ENCODE data around the gene DHX30.
"Not testable (repeated sequence)": the region's sequence is repeated elsewhere in the genome, so short reads cannot be mapped to it uniquely, and the experiment has no call there.

Gene DHX30

DNA sequence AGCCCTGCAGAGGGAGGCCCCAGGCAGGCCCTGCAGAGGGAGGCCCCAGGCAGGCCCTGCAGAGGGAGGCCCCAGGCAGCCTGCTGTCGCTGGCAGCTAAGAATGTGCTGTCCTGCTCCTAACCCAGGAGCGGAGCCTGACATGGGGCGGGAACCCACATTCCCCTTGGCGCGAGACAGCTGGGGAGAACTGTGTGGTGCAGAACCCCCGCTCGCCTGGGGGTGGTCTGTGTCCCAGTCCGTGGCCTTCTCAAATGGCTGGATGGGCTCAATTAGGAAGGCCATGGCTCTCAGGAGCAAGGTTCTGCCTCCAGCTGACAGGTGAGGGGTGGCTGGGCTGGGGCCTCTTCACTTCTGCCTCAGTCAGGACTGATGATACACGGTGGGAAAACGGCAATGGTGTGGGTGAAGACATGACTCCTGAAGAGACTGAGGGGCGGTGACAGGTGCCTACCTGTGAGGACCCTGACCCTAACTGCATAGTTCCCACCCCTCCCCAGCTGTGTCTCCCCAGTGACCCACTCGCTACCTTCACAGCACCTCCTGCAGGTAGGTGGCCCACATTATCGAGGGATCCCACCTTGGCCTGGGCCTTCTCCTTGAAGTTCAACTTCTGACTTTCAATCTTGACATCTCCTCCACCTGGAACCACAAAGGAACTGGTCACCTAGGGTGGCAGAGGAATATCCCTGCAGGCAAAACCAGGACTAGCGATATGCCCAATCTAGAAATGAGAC, 52.0 kb downstream of the DHX30 start:
- no peak for DNase-seq

GRCh38 chr3:47855461-47856383, 52.8 kb downstream of the DHX30 start:
- no peak for DNase-seq

GRCh38 chr3:47856669-47857068, 53.7 kb downstream of the DHX30 start:
- no peak for DNase-seq

DNA sequence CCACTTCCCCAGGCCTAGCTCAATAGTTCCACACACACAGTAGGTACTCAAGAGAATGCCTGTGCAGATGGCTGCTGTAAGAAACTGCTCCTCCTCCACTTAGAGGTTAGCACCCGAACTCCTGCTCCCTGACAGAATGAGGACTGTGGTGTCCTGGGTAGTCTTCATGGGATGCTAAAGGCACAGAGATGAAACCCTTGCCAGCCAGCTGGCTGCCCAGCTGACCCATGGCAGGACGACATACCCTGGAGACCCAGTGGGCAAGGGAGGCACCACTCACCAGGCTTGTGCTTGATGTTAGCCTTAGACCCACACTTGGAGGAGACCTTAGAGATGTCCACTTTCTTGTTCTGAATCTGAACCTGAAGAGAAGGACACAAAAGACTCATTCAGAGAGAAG, 54.2 kb downstream of the DHX30 start:
- DNase-seq: no peak

DNA sequence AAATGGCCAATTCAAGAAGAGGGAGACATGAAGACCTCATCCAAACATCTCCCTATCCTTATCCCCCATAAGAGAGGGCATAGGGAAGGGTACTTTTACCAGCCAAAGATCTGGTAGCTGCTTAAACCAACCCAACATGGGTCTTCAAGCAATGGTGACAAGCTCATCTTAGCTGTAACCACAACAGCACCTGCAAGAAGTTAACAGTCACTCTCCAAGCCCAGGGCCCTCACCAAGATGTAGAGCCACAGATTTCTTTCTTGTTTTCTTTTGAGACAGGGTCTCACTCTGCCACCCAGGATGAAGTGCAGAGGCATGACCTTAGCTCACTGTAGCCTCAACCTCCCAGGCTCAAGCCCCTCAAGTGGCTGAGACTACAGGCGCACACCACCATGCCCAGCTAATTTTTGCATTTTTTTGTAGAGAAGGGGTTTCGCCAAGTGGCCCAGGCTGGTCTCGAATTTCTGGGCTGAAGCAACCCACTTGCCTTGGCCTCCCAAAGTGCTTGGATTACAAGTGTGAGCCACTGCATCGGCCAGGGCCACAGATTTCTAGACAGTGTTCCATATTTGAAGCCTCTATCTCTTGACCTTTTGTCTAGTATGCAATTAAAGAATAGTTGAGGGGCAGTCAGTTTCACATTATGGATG, 57.1 kb downstream of the DHX30 start:
- no peak for DNase-seq

- no peak for DNase-seq
Observed at GRCh38 chr3:47863391-47864128, 60.6 kb downstream of the DHX30 start.

- no peak for DNase-seq
Observed at GRCh38 chr3:47865192-47865591, 62.3 kb downstream of the DHX30 start.

DNA sequence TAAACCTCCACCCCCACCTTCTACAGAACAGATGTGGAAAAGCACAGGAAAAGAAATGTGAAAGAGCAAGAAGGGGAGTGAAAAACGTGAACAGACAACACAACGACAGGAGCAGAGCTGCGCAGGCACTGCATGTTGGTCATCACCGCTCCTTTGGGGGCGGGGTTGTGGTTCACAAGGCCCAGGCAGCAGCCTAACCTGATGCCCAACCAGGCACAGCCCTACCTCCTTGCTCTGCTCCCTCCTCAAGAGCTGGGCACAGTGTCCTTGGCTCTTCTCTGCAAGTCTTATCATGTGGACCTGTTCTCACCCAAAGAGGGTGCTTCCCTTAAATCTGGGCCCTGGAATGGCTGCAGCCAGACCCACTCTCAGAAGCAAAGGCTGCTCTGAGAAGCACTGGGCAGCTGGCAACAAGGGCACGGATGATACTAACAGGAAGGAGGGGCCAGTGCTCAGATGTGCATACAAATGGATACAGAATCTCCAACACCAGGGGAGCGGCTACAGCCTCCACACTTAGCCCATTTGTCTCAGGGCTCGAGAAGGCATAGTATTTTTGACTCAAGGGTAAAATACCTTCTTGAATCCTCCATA, 64.6 kb downstream of the DHX30 start:
- DNase-seq: no peak

DNA sequence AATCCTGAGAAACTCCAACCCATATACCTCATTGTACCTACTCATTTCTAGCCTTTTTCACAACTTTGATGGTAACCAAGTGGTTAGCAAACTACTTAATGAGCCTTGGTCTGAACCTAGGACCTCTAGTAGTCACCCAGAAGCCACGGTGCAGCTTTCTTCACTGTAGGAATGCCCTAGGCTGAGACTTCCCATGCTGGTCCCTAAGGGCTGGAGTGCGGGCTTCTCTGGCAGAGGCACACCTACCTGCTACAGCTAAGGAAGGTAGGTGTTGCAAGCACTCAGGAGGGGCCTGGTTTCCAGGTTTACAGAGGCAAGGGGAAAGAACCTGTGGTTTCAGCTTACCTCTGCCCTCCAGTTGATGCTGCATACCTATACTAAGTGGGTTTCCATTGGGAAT, 65.4 kb downstream of the DHX30 start:
- DNase-seq: no peak

DNA sequence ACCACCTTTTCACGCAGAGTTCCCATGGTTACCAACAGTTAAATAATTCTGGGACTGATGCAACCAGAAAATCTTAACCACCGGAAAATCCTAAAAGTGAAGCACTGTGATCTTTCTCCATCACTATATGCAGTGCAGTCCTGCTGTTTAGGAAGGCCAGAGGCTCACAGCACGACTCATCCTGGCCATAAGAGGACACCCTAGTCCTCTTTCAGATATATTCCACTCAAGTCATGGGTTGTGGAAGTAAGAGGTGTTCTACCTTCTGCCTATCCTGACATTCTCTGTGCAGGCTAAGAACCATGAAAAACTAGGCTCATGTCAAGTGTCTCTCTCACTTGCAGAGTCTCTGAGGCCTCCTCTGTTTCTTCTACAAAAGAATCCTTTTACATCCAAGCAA, 67.2 kb downstream of the DHX30 start:
- DNase-seq: no peak

DNA sequence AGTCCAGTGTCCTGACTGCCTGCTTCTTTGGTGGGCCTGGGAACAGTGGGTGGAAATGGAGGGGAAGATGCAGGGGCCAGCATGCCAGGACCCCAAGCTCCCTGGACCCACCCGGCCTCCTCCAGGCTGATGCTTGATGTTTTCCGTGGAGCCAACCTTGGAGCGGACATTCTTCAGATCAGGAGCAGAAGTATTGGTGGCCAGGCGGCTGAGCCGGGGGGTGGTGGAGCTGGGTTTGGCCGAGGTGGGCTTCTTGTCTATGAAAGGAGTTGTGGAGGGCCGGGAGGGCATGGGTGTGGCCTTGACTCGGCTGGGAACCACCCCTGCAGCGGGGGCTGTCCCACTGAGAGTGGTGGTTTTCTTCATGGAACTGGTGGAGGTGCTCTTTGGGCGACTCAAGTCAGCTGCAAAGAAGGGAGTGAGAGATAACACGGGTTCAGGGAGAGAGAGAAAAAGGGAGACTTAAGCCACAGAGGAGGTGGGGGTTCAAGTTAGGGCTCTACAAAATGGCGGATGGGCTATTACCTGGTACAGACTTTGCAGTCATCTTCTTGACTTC, 67.8 kb downstream of the DHX30 start:
- no peak for DNase-seq

GRCh38 chr3:47871389-47871788, 68.5 kb downstream of the DHX30 start:
- DNase-seq: no peak

DNA sequence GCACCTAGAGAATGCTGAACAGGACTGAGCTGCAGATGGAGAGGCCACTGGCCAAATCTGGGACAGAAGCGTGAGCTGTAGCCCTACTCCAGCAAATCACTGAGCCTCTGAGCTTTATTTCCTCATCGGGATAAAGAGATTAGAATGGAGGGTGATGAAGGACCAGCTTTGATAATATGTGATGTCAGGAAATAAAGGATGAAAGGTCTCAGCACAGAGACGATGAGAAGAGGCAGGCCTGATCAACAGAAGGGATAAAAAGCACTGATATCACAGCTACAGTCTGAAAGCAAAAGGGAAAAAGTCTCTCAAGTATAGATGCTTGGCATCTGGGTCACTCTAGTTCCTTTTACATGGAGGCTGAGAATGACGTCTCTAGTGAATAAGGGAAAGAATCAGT, 70.0 kb downstream of the DHX30 start:
- no peak for DNase-seq

GRCh38 chr3:47874438-47874837, 71.5 kb downstream of the DHX30 start:
- DNase-seq: no peak

- no peak for DNase-seq
Observed at GRCh38 chr3:47874913-47875312, 72.0 kb downstream of the DHX30 start.

GRCh38 chr3:47877290-47877689, 74.4 kb downstream of the DHX30 start:
- DNase-seq: no peak

DNA sequence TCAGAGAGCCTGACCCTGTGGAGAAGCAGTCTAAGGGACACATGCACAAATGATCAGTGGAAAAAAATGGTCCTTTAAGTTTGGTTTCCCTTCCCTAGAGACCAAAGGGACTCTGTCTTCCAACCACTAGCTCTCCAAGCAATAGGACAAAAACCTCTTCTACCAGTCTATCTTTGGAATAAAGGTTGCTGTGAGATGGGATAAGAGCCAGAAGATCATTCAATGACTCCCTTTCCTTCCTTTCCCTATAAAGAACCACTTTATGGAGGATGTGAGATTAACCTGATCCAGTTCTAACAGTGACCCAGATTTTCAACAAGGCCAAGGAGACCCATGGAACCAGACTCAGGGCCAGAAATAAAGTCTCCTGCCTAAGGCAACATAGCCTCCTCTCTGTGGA, 74.8 kb downstream of the DHX30 start:
- DNase-seq: no peak

DNA sequence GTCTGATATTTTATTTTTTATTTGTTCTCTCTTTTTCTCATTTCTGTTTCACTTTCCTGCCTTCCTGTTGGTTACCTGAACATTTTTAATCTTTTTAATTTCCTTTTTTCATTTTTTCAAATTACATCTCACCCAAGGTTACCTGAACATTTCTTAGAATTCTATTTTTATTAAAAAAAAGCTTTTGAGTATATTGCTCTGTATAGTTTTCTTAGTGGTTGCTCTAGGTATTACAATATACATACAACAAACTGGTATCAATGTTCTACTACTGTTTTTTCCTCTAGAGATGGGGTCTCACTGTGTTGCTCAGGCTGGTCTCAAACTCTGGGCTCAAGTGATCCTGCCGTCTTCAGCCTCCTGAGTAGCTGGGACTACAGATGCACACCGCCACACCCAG, 79.4 kb downstream of the DHX30 start:
- no peak for DNase-seq

- DNase-seq: no peak
Observed at GRCh38 chr3:47884603-47885002, 81.7 kb downstream of the DHX30 start.

GRCh38 chr3:47885168-47885567, 82.2 kb downstream of the DHX30 start:
- DNase-seq: no peak

- DNase-seq: not testable (repeated sequence)
Observed at GRCh38 chr3:47887991-47888390, 85.1 kb downstream of the DHX30 start.
